HepG2 (cell line): ENCODE data around the gene GPS1. TPM values are rescaled to one million over a fixed set of nuclear protein-coding genes. Genes with fewer than 3 reads are reported as not detected.

ENCODE experiments used
- ARID2 ChIP-seq: sonication (generic); formaldehyde crosslinking; IDR thresholded peaks from 2 replicates; pipeline ENCODE4 v1.8.1; 2022; ENCODE audit warnings: mild to moderate bottlenecking, missing genetic modification reagents, borderline replicate concordance
- CCAR2 ChIP-seq: fragments of 200-400 bp; formaldehyde crosslinking; optimal IDR thresholded peaks from 2 replicates; pipeline ENCODE3; 2018; ENCODE audit warnings: low read depth, mild to moderate bottlenecking, low read length, moderate library complexity
- ETV6 ChIP-seq: sonication (generic); formaldehyde crosslinking; conservative IDR thresholded peaks from 2 replicates; pipeline ENCODE4 v1.4.0; 2020; ENCODE audit warnings: missing genetic modification reagents
- FOXA3 ChIP-seq: IDR thresholded peaks from 2 replicates; pipeline ENCODE4 v1.6.1; 2016; ENCODE audit warnings: missing genetic modification reagents, missing compliant biosample characterization
- HDAC6 ChIP-seq: fragments of 200-600 bp; sonication (generic); IDR thresholded peaks from 2 replicates; pipeline ENCODE4 v1.7.0; 2017; ENCODE audit warnings: mild to moderate bottlenecking, antibody characterized with exemption, low read length, low read depth
- HOXD1 ChIP-seq: sonication (generic); formaldehyde crosslinking; IDR thresholded peaks from 2 replicates; pipeline ENCODE4 v1.5.0; 2020; ENCODE audit warnings: missing genetic modification reagents
- JARID2 ChIP-seq: sonication (generic); formaldehyde crosslinking; IDR thresholded peaks from 2 replicates; pipeline ENCODE4 v1.8.1; 2023; ENCODE audit warnings: missing genetic modification reagents, inconsistent platforms; ENCODE audit not compliant: insufficient replicate concordance
- KMT2B ChIP-seq: IDR thresholded peaks from 2 replicates; pipeline ENCODE4 v1.6.1; 2016; ENCODE audit warnings: missing genetic modification reagents, missing compliant biosample characterization
- MBNL3 ChIP-seq: fragments of 250-450 bp; sonication (Bioruptor Pico); conservative IDR thresholded peaks from 2 replicates; pipeline ENCODE4 v1.8.0; 2022; ENCODE audit warnings: mild to moderate bottlenecking, inconsistent platforms
- MYNN ChIP-seq: sonication (generic); formaldehyde crosslinking; IDR thresholded peaks from 2 replicates; pipeline ENCODE4 v1.4.0; 2020; ENCODE audit warnings: mild to moderate bottlenecking, low read depth, missing genetic modification reagents
- RAD51 ChIP-seq: fragments of 450-650 bp; IDR thresholded peaks from 2 replicates; pipeline ENCODE4 v1.6.1; 2016; ENCODE audit warnings: borderline replicate concordance
- RBAK ChIP-seq: sonication (generic); formaldehyde crosslinking; IDR thresholded peaks from 2 replicates; pipeline ENCODE4 v1.5.1; 2020; ENCODE audit warnings: mild to moderate bottlenecking, missing genetic modification reagents
- RORA ChIP-seq: sonication (generic); formaldehyde crosslinking; IDR thresholded peaks from 2 replicates; pipeline ENCODE4 v1.5.0; 2020; ENCODE audit warnings: mild to moderate bottlenecking, missing genetic modification reagents, moderate library complexity
- SMC3 ChIP-seq: IDR thresholded peaks from 2 replicates; pipeline ENCODE4 v1.6.1; 2011; ENCODE audit warnings: low read length, improper control_type of control experiment
- TOPORS ChIP-seq: sonication (generic); formaldehyde crosslinking; IDR thresholded peaks from 2 replicates; pipeline ENCODE4 v1.8.0; 2023; ENCODE audit warnings: mild to moderate bottlenecking, missing genetic modification reagents
- ZFP62 ChIP-seq: sonication (generic); formaldehyde crosslinking; IDR thresholded peaks from 2 replicates; pipeline ENCODE4 v1.4.0; 2020; ENCODE audit warnings: missing genetic modification reagents
- ZMYM3 ChIP-seq: sonication (generic); formaldehyde crosslinking; IDR thresholded peaks from 2 replicates; pipeline ENCODE4 v1.5.1; 2020; ENCODE audit warnings: mild to moderate bottlenecking, missing genetic modification reagents
- ZNF160 ChIP-seq: sonication (generic); formaldehyde crosslinking; IDR thresholded peaks from 2 replicates; pipeline ENCODE4 v1.8.0; 2022; ENCODE audit warnings: mild to moderate bottlenecking, inconsistent platforms, missing genetic modification reagents
- ZNF3 ChIP-seq: IDR thresholded peaks from 2 replicates; pipeline ENCODE4 v1.7.0; 2017; ENCODE audit warnings: inconsistent platforms
- ZNF674 ChIP-seq: sonication (generic); formaldehyde crosslinking; IDR thresholded peaks from 2 replicates; pipeline ENCODE4 v1.5.0; 2020; ENCODE audit warnings: low read depth, mild to moderate bottlenecking, missing genetic modification reagents
- polyA plus RNA-seq, 8 experiments: library from polyadenylated mRNA; depleted of rRNA in 3 of 8; stranded (reverse) in 7 of 8; unstranded in 1 of 8; fragments of >200 nt; fragmentation: Illumina TruSeq in 4 of 8; extraction: Trizol in 4 of 8; gene quantifications; 2 replicates each; pipeline versions ENCODE4 v1.2.1 to v1.2.3, GENCODE V29; 2011 to 2016; ENCODE audit warnings: low read depth in 4 of 8, missing spikeins in 1 of 8, mixed read lengths in 1 of 8; ENCODE audit not compliant: insufficient read depth in 1 of 8
- total RNA-seq, 5 experiments: library from RNA; depleted of rRNA; stranded (reverse); fragments of >200 nt; fragmentation: Illumina TruSeq; extraction: Trizol; gene quantifications; 2 replicates each; pipeline ENCODE4 v1.2.3, GENCODE V29; 2016; ENCODE audit warnings: low read depth in 1 of 5
- TF ChIP-seq, protein P1 (sequence below): sonication (generic); formaldehyde crosslinking; IDR thresholded peaks from 2 replicates; pipeline ENCODE4 v1.5.0; 2020; ENCODE audit warnings: mild to moderate bottlenecking, missing genetic modification reagents
- TF ChIP-seq, protein P2 (sequence below): conservative IDR thresholded peaks from 2 replicates; pipeline ENCODE4 v1.6.1; 2018; ENCODE audit warnings: missing genetic modification reagents
- TF ChIP-seq, protein P3 (sequence below): IDR thresholded peaks from 2 replicates; pipeline ENCODE4 v1.6.1; 2016; ENCODE audit warnings: control low read depth
- TF ChIP-seq, protein P4 (sequence below): sonication (generic); formaldehyde crosslinking; conservative IDR thresholded peaks from 2 replicates; pipeline ENCODE4 v1.4.0; 2020; ENCODE audit warnings: missing genetic modification reagents
- TF ChIP-seq, protein P5 (sequence below): IDR thresholded peaks from 2 replicates; pipeline ENCODE4 v1.6.1; 2016

GPS1 gene
- total and polyA plus RNA-seq, 2 of the 13 experiments (the other 11 are each of a cell fraction or from before 2014, with no cell fraction given), result 124 to 128 TPM

DNA sequence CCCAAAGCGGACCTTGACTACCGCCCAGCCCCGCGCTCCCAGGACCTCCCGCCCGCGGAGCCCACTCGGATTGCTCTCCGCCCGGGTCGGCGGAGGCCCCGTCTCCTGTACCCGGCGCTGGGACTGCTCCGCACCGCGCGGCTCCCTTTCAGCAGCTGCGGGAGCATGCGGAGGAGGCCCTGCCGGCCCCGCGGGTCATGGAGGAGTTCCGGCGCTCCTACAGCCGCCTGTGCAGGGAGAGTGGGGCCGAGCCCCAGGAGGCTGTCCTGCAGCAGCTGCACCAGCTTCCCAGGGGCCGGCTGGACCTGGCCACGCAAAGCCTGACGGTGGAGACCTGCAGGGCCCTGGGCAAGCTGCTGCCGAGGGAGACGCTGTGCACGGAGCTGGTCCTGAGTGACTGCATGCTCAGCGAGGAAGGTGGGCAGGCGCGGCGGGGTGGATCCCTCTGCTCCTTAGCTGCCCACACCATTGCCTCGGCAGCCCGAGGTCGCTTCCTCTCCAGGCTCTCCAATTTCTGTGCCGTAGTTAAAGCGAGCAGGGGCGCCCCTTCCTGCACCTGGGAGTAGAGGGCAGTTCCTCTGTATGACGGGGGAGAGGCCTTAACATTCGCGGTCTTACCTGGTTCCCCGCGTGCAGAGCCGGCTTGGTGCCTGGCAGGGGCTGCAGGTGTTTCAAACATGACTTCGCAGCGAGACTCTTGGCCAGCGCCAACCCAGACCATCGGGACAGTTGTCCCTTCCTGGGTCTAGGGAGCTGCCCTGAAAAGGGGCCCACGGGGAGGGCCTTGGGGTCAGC, 28.1 kb upstream of the GPS1 start (continued):
- no peak for TF ChIP-seq CCAR2
- TF ChIP-seq ZNF674 (CRISPR knock-in tag), result no peak
- TF ChIP-seq, protein P1, sequence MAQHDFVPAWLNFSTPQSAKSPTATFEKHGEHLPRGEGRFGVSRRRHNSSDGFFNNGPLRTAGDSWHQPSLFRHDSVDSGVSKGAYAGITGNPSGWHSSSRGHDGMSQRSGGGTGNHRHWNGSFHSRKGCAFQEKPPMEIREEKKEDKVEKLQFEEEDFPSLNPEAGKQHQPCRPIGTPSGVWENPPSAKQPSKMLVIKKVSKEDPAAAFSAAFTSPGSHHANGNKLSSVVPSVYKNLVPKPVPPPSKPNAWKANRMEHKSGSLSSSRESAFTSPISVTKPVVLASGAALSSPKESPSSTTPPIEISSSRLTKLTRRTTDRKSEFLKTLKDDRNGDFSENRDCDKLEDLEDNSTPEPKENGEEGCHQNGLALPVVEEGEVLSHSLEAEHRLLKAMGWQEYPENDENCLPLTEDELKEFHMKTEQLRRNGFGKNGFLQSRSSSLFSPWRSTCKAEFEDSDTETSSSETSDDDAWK (CRISPR knock-in tag), result no peak
- no peak for TF ChIP-seq ZMYM3 (CRISPR knock-in tag)
- TF ChIP-seq TOPORS (CRISPR knock-in tag), result peak; percentile 66; the same call in 1 of the 2 replicates
- no peak for TF ChIP-seq MBNL3 (CRISPR knock-in tag)
- TF ChIP-seq ARID2, result peak; percentile 96
- peak; percentile 42; the same call in 1 of the 2 replicates for TF ChIP-seq HOXD1 (CRISPR knock-in tag)
- TF ChIP-seq, protein P2, sequence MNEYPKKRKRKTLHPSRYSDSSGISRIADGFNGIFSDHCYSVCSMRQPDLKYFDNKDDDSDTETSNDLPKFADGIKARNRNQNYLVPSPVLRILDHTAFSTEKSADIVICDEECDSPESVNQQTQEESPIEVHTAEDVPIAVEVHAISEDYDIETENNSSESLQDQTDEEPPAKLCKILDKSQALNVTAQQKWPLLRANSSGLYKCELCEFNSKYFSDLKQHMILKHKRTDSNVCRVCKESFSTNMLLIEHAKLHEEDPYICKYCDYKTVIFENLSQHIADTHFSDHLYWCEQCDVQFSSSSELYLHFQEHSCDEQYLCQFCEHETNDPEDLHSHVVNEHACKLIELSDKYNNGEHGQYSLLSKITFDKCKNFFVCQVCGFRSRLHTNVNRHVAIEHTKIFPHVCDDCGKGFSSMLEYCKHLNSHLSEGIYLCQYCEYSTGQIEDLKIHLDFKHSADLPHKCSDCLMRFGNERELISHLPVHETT (CRISPR knock-in tag), result no peak; the same call in 1 of the 2 replicates
- TF ChIP-seq ZNF160 (CRISPR knock-in tag), result 0 out of 2 replicates have a peak, but pooled peaks have one; percentile 23
- TF ChIP-seq, protein P3, sequence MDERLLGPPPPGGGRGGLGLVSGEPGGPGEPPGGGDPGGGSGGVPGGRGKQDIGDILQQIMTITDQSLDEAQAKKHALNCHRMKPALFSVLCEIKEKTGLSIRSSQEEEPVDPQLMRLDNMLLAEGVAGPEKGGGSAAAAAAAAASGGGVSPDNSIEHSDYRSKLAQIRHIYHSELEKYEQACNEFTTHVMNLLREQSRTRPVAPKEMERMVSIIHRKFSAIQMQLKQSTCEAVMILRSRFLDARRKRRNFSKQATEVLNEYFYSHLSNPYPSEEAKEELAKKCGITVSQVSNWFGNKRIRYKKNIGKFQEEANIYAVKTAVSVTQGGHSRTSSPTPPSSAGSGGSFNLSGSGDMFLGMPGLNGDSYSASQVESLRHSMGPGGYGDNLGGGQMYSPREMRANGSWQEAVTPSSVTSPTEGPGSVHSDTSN (CRISPR knock-in tag), result no peak
- TF ChIP-seq JARID2 (CRISPR knock-in tag), result peak; percentile 21
- TF ChIP-seq MYNN (CRISPR knock-in tag), result no peak
- no peak for TF ChIP-seq ZFP62 (CRISPR knock-in tag)
- no peak for TF ChIP-seq ZNF3 (CRISPR knock-in tag)
- no peak for TF ChIP-seq RORA
- TF ChIP-seq, protein P4, sequence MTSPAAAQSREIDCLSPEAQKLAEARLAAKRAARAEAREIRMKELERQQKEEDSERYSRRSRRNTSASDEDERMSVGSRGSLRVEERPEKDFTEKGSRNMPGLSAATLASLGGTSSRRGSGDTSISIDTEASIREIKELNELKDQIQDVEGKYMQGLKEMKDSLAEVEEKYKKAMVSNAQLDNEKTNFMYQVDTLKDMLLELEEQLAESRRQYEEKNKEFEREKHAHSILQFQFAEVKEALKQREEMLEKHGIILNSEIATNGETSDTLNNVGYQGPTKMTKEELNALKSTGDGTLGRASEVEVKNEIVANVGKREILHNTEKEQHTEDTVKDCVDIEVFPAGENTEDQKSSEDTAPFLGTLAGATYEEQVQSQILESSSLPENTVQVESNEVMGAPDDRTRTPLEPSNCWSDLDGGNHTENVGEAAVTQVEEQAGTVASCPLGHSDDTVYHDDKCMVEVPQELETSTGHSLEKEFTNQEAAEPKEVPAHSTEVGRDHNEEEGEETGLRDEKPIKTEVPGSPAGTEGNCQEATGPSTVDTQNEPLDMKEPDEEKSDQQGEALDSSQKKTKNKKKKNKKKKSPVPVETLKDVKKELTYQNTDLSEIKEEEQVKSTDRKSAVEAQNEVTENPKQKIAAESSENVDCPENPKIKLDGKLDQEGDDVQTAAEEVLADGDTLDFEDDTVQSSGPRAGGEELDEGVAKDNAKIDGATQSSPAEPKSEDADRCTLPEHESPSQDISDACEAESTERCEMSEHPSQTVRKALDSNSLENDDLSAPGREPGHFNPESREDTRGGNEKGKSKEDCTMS (CRISPR knock-in tag), result no peak
- TF ChIP-seq FOXA3 (CRISPR knock-in tag), result no peak
- TF ChIP-seq HDAC6, result no peak
- peak; percentile 25; the same call in 1 of the 2 replicates for TF ChIP-seq KMT2B (CRISPR knock-in tag)
- TF ChIP-seq, protein P5, sequence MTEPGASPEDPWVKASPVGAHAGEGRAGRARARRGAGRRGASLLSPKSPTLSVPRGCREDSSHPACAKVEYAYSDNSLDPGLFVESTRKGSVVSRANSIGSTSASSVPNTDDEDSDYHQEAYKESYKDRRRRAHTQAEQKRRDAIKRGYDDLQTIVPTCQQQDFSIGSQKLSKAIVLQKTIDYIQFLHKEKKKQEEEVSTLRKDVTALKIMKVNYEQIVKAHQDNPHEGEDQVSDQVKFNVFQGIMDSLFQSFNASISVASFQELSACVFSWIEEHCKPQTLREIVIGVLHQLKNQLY, result no peak
- TF ChIP-seq SMC3, result no peak
- no peak for TF ChIP-seq ETV6
- TF ChIP-seq RBAK, result no peak
- no peak for TF ChIP-seq RAD51
